GM21717 (cell line): Measurements from ENCODE around the gene LAT.
"Not testable (repeated sequence)": the region's sequence is repeated elsewhere in the genome, so short reads cannot be mapped to it uniquely, and the experiment has no call there.

Source experiments
- ATAC-seq: cut with Tn5 transposase; IDR thresholded peaks from one replicate; pipeline ENCODE4 v1.9.1; 2021; ENCODE audit warnings: mild to moderate bottlenecking, moderate library complexity; ENCODE audit not compliant: unreplicated experiment

Gene LAT

GRCh38 chr16:28977703-28978662, 6.9 kb upstream of the LAT start:
- ATAC-seq: no peak

GRCh38 chr16:28980330-28980729, 4.5 kb upstream of the LAT start:
- not testable (repeated sequence) for ATAC-seq

GRCh38 chr16:28980929-28981328, 3.9 kb upstream of the LAT start:
- no peak for ATAC-seq

- ATAC-seq: no peak
Observed at GRCh38 chr16:28981517-28981916, 3.3 kb upstream of the LAT start.

- no peak for ATAC-seq
Observed at GRCh38 chr16:28982418-28982817, 2.4 kb upstream of the LAT start.

GRCh38 chr16:28982949-28983348, 1.9 kb upstream of the LAT start:
- ATAC-seq: no peak

- no peak for ATAC-seq
Observed at GRCh38 chr16:28983644-28984043, 1.2 kb upstream of the LAT start.

- ATAC-seq: no peak
Observed at GRCh38 chr16:28984091-28984490, 761 bp upstream of the LAT start.

GRCh38 chr16:28985211-28986041, 574 bp downstream of the LAT start:
- ATAC-seq: no peak

- no peak for ATAC-seq
Observed at GRCh38 chr16:28986046-28986445, 1.2 kb downstream of the LAT start.

- no peak for ATAC-seq
Observed at GRCh38 chr16:28986492-28986891, 1.6 kb downstream of the LAT start.

- ATAC-seq: no peak
Observed at GRCh38 chr16:28987170-28987853, 2.5 kb downstream of the LAT start.

GRCh38 chr16:28989363-28989762, 4.5 kb downstream of the LAT start:
- ATAC-seq: no peak

- ATAC-seq: no peak
Observed at GRCh38 chr16:28990375-28991040, 5.7 kb downstream of the LAT start.

- no peak for ATAC-seq
Observed at GRCh38 chr16:28991687-28992086, 6.8 kb downstream of the LAT start.

GRCh38 chr16:28992496-28992895, 7.6 kb downstream of the LAT start:
- no peak for ATAC-seq

GRCh38 chr16:28998837-28999236, 14.0 kb downstream of the LAT start:
- ATAC-seq: no peak

GRCh38 chr16:28999577-28999976, 14.7 kb downstream of the LAT start:
- no peak for ATAC-seq

- ATAC-seq: no peak
Observed at GRCh38 chr16:29000019-29000418, 15.2 kb downstream of the LAT start.

- not testable (repeated sequence) for ATAC-seq
Observed at GRCh38 chr16:29004496-29005139, 19.8 kb downstream of the LAT start.
